ENCODE data around the gene LGALS1.

The LGALS1 gene

GRCh38 chr22:37659066-37659896 is 16.2 kb upstream of the LGALS1 start:
- no peak for DNase-seq (ENCODE audit: low read depth)
- no peak for TF ChIP-seq CTCF (conservative IDR thresholded peaks at IDR 0.05; ENCODE audit: low read depth, low read length)
- peak overlapping the region; percentile 70 for H3K4me3 ChIP-seq (ENCODE audit: low read length)

GRCh38 chr22:37659897-37660708 is 15.3 kb upstream of the LGALS1 start:
- peak overlapping the region; percentile 70 for H3K4me3 ChIP-seq (ENCODE audit: low read length)
- no peak for DNase-seq (ENCODE audit: low read depth)
- no peak for TF ChIP-seq CTCF (conservative IDR thresholded peaks at IDR 0.05; ENCODE audit: low read depth, low read length)

GRCh38 chr22:37660709-37661045 is 14.8 kb upstream of the LGALS1 start:
- TF ChIP-seq CTCF (conservative IDR thresholded peaks at IDR 0.05; ENCODE audit: low read depth, low read length), result no peak
- H3K4me3 ChIP-seq (ENCODE audit: low read length), result no peak overlapping the region
- no peak for DNase-seq (ENCODE audit: low read depth)

- no peak overlapping the region for H3K4me3 ChIP-seq (ENCODE audit: low read length)
Measured at GRCh38 chr22:37661160-37661924, 14.1 kb upstream of the LGALS1 start.

GRCh38 chr22:37662039-37662438 is 13.4 kb upstream of the LGALS1 start:
- no peak for TF ChIP-seq CTCF (conservative IDR thresholded peaks at IDR 0.05; ENCODE audit: low read depth, low read length)
- H3K4me3 ChIP-seq (ENCODE audit: low read length), result no peak overlapping the region
- DNase-seq (ENCODE audit: low read depth), result no peak

More at GRCh38 chr22:37661160-37661924, 14.1 kb upstream of the LGALS1 start:
- peak; percentile 32 for DNase-seq (ENCODE audit: low read depth)
- TF ChIP-seq CTCF (conservative IDR thresholded peaks at IDR 0.05; ENCODE audit: low read depth, low read length), result peak; percentile 59

- TF ChIP-seq CTCF (conservative IDR thresholded peaks at IDR 0.05; ENCODE audit: low read depth, low read length), result no peak
- no peak overlapping the region for H3K4me3 ChIP-seq (ENCODE audit: low read length)
- no peak for DNase-seq (ENCODE audit: low read depth)
Measured at GRCh38 chr22:37663521-37664140, 11.8 kb upstream of the LGALS1 start.
